Skeletal muscle cell (primary cell): ENCODE data around the gene PLCG2.

Experiments
- DNase-seq: peaks from one replicate; pipeline ENCODE4 v3.0.0-alpha.2; 2010; ENCODE audit warnings: low read depth
- H3K4me3 ChIP-seq: 2 replicates; pipeline ENCODE4 v1.5.1; 2011; ENCODE audit warnings: low read depth, mild to moderate bottlenecking, control low read depth, low read length, moderate library complexity

The PLCG2 gene

DNA sequence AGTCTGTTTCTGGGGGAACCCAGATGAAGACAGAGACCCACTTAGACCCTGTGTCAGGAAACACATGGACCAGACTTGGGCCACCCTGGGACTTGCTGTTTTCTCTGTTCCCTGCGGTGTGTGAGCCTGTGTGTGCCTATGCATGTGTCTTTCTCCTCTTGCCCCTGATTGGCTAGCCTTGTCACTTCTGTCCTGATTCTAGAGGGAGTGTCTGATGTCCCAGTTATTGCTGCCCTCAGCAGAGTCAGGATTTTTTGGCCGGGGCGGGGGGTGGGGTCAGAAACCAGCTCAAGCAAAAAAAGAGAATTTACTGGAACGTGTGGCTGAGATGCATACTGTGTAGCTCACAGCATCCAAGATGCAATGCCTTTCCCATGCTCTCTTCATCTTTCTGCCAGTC, 30.5 kb downstream of the PLCG2 start:
- H3K4me3 ChIP-seq, result no peak overlapping the region
- no peak for DNase-seq

DNA sequence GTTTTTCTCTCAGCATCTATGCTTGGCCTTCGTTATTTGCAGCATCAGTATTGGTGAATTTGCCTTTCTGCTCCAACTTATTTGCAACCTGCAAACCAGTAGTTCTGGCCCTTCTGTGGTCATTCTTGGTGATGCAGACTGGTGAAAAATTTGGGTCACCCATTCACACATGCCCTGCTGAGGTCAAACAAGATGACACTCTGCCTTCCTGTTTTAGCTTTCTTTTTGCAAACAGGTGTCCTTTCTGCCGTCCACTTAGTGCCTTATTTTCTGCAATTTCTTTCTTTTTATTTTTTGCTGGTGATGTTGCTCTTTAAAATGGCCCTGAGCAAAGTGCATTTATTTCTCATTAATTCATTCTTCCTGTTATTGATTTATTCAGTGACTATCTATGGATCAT, 31.3 kb downstream of the PLCG2 start:
- no peak overlapping the region for H3K4me3 ChIP-seq

DNA sequence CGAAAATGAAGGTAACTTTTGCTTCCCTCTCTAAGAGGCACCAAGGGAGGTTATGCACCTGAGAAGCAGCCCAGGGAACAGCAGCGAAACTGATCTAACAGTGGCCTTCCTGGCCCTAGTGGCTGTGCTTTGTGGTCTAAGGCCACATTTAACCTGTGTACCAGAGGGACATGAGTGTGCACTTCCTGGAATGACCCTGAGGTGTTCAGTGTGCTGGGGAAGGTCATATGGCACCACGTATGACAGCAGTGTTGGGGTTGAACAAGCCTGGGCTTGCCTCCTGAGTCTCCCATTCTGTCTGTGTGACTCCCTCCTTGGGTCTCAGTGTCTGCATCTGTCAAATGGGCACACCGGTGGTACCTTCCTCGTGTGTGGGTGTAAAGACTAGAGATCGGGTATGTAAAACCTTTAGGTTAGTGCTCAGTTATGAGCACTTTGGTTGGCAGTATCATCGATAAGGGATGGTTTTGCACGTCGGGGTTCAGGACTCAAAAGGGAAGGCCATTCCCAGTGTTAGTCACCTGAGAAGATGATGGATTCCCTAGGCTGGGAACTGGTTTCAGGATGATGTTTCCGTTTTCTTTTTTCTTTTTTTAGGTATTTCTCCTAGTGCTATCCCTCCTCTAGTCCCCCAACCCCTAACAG, 31.9 kb downstream of the PLCG2 start:
- H3K4me3 ChIP-seq, result no peak overlapping the region
- DNase-seq, result no peak

More for the DNA sequence above, 31.3 kb downstream of the PLCG2 start:
- DNase-seq, result no peak

DNA sequence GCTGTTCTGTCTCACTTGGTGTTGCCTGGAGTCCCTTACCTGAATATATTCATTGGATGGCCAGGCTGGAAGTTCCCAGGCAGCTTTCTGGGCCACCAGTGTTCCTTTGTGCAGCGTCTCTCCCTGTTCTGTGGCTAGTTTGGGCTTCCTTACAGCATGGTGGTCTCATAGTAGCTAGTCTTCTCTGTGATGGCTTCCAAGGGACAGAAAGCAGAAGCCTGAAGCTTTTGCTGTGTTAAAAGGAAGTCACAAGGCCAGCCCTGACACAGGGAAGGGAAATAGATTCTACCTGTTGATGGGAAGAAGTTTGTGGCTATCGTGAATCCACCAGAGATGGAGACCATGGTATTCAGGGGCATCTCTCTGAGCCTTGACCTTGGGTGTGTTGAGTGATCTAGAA, 34.6 kb downstream of the PLCG2 start:
- no peak for DNase-seq
- no peak overlapping the region for H3K4me3 ChIP-seq

- DNase-seq, result no peak
Observed at GRCh38 chr16:81814751-81815428, 35.8 kb downstream of the PLCG2 start.

DNA sequence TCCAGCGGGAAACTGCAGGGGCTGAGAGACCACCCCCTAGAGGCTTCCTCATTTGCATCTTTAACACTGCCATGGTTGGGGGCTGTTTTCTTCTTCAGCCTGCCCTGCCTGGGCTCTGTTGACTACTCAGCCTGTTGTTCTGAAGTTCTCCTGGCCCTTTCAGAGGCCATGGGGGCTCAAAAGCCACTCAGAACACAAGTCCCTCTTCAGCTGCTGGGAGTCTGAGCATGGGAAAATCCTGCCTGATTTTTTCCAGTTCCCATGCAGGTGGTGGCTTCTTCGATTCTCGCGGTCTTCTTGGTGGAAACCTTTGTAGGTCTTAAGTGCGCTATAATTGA, 36.3 kb downstream of the PLCG2 start:
- no peak for DNase-seq
- H3K4me3 ChIP-seq, result no peak overlapping the region

More at GRCh38 chr16:81814751-81815428, 35.8 kb downstream of the PLCG2 start:
- H3K4me3 ChIP-seq, result no peak overlapping the region

DNA sequence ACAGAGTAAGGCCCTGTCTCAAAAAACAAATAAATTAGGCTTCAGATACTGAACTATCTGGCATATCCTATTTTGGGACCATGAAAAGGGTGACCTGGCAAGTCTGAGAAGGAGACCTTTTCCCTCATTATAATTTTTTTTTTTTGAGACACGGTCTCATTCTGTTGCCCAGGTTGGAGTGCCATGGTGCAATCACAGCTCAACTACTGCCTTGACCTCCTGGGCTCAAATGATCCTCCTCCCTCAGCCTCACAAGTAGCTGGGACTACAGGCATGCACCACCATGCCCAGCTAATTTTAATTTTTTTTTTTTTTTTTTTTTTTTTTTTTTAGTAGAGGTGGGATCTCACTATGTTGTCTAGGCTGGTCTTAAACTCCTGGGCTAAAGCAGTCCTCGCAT, 37.3 kb downstream of the PLCG2 start:
- H3K4me3 ChIP-seq, result no peak overlapping the region
- DNase-seq, result no peak

DNA sequence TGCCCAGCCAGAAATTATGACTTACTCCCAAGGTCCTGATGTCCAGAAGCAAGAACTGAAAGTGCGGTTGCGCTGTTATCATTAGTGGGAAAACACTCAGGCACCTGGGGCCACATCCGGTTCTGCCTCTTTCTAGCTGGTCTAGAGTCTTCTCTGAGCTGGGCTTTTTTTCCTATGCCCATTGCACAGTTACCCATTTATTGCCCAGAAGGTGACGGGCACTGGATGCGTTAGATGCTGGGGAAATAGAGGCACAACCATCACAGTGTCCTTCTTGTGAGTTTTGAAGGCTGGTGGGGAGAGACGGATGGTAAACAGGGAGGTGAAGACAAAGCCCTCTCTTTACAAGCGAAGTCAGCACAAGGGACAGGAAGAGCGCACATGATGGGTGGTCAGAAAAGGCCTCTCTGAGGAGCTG, 37.7 kb downstream of the PLCG2 start:
- H3K4me3 ChIP-seq, result no peak overlapping the region
- DNase-seq, result no peak

GRCh38 chr16:81817296-81817695, 38.2 kb downstream of the PLCG2 start:
- no peak overlapping the region for H3K4me3 ChIP-seq
- no peak for DNase-seq

DNA sequence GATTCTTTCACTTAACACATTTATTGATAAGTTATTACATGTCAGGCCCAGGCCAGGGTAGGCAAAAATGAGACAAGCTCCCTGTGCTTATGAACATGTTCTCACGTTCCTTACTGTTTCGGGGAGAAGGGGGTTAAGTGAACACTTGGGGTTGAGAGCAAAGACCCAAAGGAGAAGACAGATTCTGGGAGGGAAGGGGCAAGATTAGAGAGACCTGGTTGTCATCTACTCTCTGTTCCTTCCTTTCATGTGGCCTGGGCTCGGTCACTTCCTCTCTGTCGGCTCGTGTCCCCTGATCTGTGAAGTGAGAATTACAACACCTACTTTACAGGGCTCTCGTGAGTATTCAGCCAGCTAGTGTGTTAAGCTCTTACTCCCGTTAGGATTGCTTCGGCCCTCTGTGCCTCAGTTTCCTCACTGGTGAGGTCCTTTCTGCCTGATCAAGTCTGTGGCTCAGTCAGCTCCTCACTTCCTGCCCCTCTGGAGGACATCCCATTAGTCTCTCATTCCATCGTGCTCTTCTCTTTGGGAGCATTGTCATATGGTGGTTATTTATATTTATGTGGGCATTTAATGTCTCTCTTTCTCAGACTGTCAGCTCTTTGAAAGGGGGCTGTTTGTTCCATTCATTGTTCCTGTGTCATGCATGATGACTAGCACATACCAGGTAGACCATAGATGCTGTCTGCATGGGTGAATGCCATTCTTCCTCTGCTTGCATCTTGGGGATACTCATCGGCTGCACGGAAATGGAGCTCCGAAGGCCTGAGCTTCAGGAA, 38.9 kb downstream of the PLCG2 start:
- no peak overlapping the region for H3K4me3 ChIP-seq
- no peak for DNase-seq

DNA sequence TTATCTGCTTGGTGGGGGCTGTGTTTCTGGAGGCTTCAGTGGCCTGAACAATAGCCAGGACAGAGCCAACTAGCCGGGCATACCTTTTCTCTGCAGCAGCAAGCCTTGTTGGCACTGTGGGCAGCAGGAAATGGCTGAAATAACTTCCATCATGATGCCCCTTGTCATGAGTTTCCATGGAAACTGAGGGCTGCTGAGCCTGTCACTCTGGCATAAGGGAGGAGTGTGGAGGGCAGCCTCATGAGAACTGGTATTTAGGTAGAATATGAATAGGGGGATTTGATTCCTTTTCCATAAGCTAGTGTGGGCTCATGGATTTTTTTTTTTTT, 39.4 kb downstream of the PLCG2 start:
- no peak overlapping the region for H3K4me3 ChIP-seq
- DNase-seq, result no peak

DNA sequence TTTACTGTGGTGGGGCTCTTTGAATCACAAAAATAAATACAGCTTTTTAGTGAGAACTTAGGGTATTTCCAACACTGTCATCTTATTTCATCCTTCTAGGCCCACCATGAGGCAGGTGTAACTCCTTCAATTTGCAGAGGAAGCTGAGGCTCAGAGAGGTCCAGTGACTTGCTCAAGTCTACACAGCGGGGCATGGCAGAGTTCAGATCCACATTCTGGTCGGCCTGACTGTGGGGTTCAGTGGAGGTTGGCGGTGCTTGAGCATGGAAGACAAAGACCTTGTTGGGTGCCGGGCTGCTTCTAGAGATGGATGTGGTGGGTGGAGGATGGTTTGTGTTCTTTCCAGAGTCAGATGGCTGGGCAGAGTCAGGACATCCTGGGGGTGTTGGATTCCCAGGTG, 39.8 kb downstream of the PLCG2 start:
- H3K4me3 ChIP-seq, result no peak overlapping the region
- DNase-seq, result no peak

DNA sequence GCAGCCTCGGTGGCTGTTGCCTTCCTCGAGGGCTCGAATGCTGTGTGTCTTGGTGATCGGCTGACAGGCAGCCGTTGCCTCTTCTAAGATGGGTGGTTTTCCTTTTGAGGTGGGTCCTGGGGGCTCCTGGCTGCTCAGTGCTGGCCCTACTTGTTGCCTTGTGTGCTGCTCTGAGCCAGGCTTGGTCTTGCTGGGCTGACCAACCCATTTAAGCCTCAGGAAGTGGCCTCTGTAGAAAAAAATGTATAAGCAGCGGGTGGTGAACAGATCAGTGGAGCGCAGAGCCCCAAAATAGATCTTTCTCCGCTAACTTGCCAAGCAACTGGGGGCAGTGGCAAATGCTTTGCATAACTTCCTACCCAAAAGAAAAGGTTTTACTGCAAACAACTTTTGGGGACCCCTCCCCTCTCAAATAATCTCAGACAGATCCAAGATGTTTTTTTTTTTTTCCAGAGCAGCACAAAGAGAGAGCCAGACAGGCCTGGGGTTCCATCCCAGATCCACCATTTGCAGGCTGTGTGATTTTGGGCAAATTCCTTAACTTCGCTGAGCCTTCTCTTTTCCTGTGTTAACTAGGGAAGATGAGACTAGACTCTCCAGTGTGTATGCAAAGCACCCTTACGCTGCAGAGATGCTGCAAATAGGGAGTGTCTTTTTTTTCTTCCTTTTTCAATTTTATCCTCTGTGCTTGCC, 42.5 kb downstream of the PLCG2 start:
- no peak overlapping the region for H3K4me3 ChIP-seq
- DNase-seq, result no peak

DNA sequence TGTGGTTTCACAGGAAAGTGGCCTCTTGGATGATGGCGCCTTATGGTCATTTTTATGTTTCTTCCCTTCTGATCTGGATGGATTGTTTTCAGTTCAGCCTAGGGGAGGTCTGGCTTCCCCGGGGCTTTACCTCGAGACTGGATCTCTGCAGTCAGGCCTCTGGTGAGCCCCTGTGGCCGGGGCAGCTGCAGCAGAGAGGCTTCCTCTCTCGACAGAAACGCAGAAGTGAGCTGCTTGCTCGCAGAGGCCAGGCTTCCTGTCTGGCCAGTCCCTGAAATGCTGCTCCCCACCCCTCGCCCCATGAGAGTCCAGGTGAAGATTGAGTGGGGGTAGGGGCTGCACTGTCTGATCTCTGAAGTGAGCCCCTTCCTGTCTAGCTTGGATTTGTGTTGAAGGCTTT, 44.0 kb downstream of the PLCG2 start:
- DNase-seq, result no peak
- H3K4me3 ChIP-seq, result no peak overlapping the region

- H3K4me3 ChIP-seq, result no peak overlapping the region
- DNase-seq, result no peak
Observed at GRCh38 chr16:81823734-81824133, 44.6 kb downstream of the PLCG2 start.

- DNase-seq, result no peak
- H3K4me3 ChIP-seq, result no peak overlapping the region
Observed at GRCh38 chr16:81826523-81826922, 47.4 kb downstream of the PLCG2 start.

GRCh38 chr16:81830845-81831540, 51.9 kb downstream of the PLCG2 start:
- no peak overlapping the region for H3K4me3 ChIP-seq
- no peak for DNase-seq

DNA sequence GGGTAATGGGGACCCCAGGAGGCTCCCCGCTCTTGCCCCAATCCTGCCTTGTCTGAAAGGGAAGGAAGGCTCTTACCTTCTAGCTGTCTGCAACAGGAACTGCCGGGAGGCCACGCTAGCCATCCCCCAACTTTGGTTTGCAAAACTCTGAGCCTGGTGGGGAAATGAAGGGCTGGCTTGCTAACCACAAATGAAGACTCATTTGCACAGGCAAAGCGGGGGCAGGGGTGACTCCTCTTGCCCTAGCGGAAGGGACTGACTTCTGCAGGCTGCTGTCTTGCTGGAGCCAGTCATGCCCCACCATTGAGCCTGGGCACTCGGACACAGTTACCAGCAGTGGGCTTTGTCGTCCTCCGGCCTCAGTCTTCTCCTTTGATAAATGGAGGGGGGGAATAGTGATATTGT, 52.6 kb downstream of the PLCG2 start:
- no peak for DNase-seq
- no peak overlapping the region for H3K4me3 ChIP-seq

DNA sequence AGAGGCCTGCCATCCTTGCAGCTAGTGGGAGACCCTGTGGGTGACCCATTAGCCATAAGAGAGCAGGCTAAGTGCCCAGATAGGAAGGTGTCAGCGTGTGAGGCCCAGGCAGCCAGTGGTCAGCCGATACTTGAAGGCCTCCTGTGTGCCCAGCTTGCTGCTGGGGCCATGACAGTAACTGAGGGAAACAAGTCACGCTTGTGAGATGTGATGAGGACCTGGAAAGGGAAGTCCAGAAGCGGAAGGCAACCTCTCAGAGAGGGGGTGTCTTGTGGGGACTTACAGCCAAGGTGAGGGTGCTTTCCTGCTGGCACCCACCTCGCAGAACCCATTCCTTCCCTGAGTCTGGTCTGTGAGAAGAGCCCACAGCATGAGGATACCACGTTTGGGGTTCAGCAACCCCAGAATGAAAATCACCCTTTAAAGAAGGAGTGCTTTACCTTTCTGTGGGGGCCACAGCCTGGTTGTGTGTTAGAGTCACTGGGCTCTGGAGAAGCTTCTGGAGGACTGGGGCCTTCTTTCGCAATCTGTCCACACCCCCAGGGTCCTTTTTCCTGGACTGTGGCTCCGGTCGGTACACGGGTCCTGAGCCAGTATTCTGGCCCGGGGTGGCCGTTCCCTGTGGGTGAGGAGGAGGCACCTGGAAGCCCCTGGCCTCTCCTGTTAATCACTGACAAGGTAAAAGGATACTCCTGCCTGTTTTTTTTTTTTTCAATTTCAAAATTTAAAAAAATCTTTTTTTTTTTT, 53.9 kb downstream of the PLCG2 start:
- no peak for DNase-seq
- no peak overlapping the region for H3K4me3 ChIP-seq
